C4-2B (cell line): ENCODE measurements around the gene MTMR11.

Source experiments
- ZFX ChIP-seq: fragments of 450-650 bp; IDR thresholded peaks from 2 replicates; pipeline ENCODE4 v1.6.1; 2017
- TF ChIP-seq, protein P1 (sequence below): fragments of 450-650 bp; conservative IDR thresholded peaks from 2 replicates; pipeline ENCODE4 v1.5.1; 2017; ENCODE audit warnings: mild to moderate bottlenecking

DNA sequence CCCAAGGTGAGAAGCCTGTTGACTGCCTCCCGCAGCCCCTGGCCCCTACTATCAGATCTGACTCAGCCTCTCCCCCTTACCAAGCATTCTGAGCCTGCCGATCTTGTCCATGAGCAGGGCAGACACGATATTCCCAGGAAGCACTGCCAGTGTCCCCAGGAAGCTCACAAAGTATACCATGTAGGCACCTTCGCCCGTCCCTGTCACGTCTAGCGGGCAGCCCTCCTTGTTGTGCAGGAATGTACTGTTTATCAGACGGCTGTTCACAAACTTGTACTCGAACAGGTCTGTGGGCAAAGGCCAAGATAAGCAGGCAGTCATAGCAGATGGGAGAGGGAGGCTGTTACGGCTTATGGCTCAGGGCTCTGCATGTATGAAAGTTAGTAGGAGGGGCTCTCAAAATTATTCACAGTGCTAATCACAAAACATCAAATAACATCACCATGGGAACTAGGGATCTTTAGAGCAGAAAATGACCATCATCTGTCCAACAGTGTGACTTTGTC lies 30.1 kb downstream of the MTMR11 start:
- TF ChIP-seq, protein P1, sequence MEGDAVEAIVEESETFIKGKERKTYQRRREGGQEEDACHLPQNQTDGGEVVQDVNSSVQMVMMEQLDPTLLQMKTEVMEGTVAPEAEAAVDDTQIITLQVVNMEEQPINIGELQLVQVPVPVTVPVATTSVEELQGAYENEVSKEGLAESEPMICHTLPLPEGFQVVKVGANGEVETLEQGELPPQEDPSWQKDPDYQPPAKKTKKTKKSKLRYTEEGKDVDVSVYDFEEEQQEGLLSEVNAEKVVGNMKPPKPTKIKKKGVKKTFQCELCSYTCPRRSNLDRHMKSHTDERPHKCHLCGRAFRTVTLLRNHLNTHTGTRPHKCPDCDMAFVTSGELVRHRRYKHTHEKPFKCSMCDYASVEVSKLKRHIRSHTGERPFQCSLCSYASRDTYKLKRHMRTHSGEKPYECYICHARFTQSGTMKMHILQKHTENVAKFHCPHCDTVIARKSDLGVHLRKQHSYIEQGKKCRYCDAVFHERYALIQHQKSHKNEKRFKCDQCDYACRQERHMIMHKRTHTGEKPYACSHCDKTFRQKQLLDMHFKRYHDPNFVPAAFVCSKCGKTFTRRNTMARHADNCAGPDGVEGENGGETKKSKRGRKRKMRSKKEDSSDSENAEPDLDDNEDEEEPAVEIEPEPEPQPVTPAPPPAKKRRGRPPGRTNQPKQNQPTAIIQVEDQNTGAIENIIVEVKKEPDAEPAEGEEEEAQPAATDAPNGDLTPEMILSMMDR = no peak
- TF ChIP-seq ZFX = no peak
